Retinal pigment epithelial cell (primary cell): ENCODE measurements around the gene RAPGEF4.

Experiments
- DNase-seq: peaks from one replicate; pipeline ENCODE4 v3.0.0-alpha.2; 2010; ENCODE audit warnings: low read depth
- H3K4me3 ChIP-seq: 2 replicates; pipeline ENCODE4 v1.5.1; 2011; ENCODE audit warnings: mild to moderate bottlenecking, low read length, control low read depth, moderate library complexity
- CTCF ChIP-seq: conservative IDR thresholded peaks from 2 replicates; pipeline ENCODE4 v1.5.1; 2011; ENCODE audit warnings: low read depth, low read length, control low read depth, inconsistent platforms

Gene RAPGEF4

DNA sequence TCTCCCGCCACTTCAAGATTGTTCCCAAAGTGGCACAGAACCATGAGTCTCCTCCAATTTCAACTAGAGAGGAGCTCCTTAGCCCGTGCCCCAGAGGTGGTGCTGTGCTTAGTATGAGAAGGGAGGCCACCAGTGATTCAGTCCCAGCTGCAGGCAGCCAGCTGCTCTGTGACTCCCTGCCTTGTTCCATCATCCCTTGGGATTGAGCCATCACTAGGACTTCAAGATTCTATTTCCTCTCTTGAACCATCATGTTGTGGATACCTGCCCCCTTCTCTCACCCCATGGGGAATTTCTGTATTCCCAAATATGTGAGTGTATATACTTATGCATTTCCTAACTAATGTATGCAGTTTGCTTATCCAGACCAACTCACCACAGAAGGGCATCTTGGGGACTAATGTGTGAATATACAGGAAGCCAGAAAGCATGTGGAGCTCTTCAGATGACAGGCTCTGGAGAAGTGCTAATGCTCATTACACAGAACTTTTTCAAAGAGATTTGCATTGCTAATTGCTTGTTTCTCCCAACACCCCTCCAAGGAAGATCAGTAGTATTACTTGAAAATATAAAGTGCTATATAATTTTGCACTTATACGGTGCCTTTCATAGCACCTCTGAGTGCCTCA, 229.0 kb downstream of the RAPGEF4 start:
- no peak for DNase-seq
- no peak overlapping the region for H3K4me3 ChIP-seq

GRCh38 chr2:172965433-172966212, 230.0 kb downstream of the RAPGEF4 start:
- H3K4me3 ChIP-seq, result no peak overlapping the region
- no peak for DNase-seq
- TF ChIP-seq CTCF, result no peak

More for the DNA sequence above, 229.0 kb downstream of the RAPGEF4 start:
- TF ChIP-seq CTCF, result no peak

- H3K4me3 ChIP-seq, result no peak overlapping the region
- TF ChIP-seq CTCF, result no peak
- no peak for DNase-seq
These were observed 231.7 kb downstream of the RAPGEF4 start for GRCh38 chr2:172967036-172967982.

- no peak overlapping the region for H3K4me3 ChIP-seq
- TF ChIP-seq CTCF, result no peak
- DNase-seq, result no peak
These were observed 232.4 kb downstream of the RAPGEF4 start for GRCh38 chr2:172968061-172968469.

DNA sequence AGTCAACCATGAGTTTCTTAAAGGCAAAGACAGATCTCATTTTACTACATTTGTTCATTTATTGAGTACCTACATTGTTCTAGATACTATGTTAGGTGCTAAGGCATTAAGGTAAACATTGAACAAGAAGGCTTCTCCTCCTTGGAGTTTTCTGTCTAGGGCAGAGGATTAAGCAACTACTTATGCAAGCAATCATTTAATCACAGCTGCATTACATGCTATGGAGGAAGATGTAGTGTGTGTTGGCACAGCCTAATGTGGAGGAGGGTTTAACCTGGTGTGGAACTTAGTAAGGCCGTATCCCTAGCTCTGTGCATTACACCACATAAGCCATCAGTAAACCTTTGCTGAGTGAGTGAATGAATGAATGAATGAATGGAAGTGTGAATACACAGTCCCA, 233.5 kb downstream of the RAPGEF4 start:
- DNase-seq, result no peak
- H3K4me3 ChIP-seq, result no peak overlapping the region
- TF ChIP-seq CTCF, result no peak

GRCh38 chr2:172969609-172970008, 234.0 kb downstream of the RAPGEF4 start:
- no peak for DNase-seq
- TF ChIP-seq CTCF, result no peak
- no peak overlapping the region for H3K4me3 ChIP-seq
